ENCODE measurements around the gene DBH. TPM values are rescaled to one million over a fixed set of nuclear protein-coding genes. Genes with fewer than 3 reads are reported as not detected.
A peak's percentile ranks its signal among the peaks of the same experiment; 100 is the strongest.

The DBH gene
- total and polyA plus RNA-seq, 2 donors from 2014 or later, result 0.39 TPM; not detected in 1

DNA sequence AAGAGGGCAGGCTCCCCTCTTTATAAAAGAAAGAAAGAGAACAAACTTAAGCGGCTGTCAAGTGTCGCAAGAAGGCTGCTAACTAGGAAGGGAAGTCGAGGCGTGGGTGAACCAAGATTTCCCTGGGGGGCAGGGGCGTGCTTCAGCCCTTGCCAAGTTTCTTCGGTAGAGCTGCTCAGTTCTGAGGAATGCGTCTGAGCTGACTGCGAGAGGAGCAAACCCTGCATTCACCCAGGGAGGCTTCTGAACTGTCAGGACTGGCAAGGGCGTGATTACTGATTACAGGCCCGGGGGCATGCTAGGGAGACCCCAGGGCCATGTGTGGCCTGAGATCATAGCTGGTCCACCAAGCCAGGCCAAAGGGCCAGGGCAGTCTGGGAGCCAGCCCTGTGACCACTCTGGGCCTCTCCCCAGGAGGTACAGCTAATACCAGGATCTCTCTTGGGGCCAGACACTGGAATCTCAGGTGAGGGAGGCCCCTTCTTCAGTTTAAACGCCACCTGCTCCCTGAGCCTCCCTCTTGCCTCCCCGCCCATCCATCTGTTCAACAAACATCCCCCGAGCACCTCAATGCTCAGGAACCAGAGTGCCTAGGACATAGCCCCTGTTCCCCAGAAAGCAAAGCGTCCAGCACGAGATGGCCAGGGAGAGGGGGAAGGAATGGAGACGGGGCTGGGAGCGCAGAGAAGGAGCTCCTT lies 71.1 kb downstream of the DBH start:
- TF ChIP-seq, protein P1, sequence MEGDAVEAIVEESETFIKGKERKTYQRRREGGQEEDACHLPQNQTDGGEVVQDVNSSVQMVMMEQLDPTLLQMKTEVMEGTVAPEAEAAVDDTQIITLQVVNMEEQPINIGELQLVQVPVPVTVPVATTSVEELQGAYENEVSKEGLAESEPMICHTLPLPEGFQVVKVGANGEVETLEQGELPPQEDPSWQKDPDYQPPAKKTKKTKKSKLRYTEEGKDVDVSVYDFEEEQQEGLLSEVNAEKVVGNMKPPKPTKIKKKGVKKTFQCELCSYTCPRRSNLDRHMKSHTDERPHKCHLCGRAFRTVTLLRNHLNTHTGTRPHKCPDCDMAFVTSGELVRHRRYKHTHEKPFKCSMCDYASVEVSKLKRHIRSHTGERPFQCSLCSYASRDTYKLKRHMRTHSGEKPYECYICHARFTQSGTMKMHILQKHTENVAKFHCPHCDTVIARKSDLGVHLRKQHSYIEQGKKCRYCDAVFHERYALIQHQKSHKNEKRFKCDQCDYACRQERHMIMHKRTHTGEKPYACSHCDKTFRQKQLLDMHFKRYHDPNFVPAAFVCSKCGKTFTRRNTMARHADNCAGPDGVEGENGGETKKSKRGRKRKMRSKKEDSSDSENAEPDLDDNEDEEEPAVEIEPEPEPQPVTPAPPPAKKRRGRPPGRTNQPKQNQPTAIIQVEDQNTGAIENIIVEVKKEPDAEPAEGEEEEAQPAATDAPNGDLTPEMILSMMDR (IDR thresholded peaks at IDR 0.05; ENCODE audit: borderline replicate concordance, extremely low read depth, insufficient read depth), result no peak
- intact Hi-C loops (cut with DNase I), result no loop called here
- no peaks in the 10 kb centered on the region for H3K9me3 ChIP-seq (ENCODE audit: control insufficient read depth in 2 of 3, insufficient read depth in 1 of 3, low read length in 3 of 3)
- peak overlapping the region; percentile 48 to 74 for H3K27ac ChIP-seq (ENCODE audit: low read depth in 2 of 2, low read length in 2 of 2)
- H3K36me3 ChIP-seq (ENCODE audit: control insufficient read depth in 2 of 3, insufficient read depth in 3 of 3, low read length in 3 of 3), result no peaks in the 10 kb centered on the region
- DNase-seq, result peak in 2 of 5 donors; percentile 34 to 88
- H3K9ac ChIP-seq (ENCODE audit: low read length in 3 of 3), result no peak overlapping the region
- peaks cover 0 to 6% (median 0%) of the 10 kb centered on the region in 3 donors for H3K4me1 ChIP-seq (ENCODE audit: control insufficient read depth in 2 of 3, insufficient read depth in 2 of 3, low read depth in 1 of 3, low read length in 3 of 3)
- H3K4me3 ChIP-seq (ENCODE audit: low read length in 3 of 3), result no peak overlapping the region
- FAIRE-seq, result no peak
- no peaks in the 10 kb centered on the region for H3K27me3 ChIP-seq (ENCODE audit: control insufficient read depth, insufficient read depth, low read length)

DNA sequence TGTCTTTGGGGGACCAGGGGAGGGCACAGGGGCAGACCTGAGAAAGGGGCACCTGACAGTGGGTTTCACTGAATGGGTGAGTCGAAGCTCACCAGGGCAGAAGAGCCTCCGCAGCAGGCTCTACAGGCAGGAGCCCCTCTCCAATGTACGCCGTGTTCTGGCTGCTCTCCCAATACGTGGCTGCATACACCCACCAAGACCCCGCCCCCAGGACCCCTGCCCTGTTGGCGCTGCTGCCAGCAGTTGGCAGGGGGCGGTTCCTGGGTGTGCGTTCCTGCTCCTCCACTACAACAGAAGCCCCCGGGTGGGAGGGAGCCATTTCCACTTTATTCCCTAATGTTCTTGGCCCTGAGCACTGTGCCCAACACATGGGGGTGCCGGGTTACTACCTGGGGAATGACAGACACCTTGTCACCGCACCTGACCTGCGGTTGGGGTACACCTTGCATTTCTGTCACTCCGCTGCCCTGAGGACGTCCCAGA lies 71.6 kb downstream of the DBH start:
- TF ChIP-seq, protein P1 (IDR thresholded peaks at IDR 0.05; ENCODE audit: borderline replicate concordance, extremely low read depth, insufficient read depth), result no peak
- H3K27me3 ChIP-seq (ENCODE audit: control insufficient read depth, insufficient read depth, low read length), result no peaks in the 10 kb centered on the region
- no peaks in the 10 kb centered on the region for H3K36me3 ChIP-seq (ENCODE audit: control insufficient read depth in 2 of 3, insufficient read depth in 3 of 3, low read length in 3 of 3)
- no peaks in the 10 kb centered on the region for H3K9me3 ChIP-seq (ENCODE audit: control insufficient read depth in 2 of 3, insufficient read depth in 1 of 3, low read length in 3 of 3)
- intact Hi-C loops (cut with DNase I), result no loop called here
- FAIRE-seq (no peak), DNase-seq (peak in 2 of 5 donors; percentile 59 to 71)
- peak overlapping the region in 1 of 2 donors; percentile 74 for H3K27ac ChIP-seq (ENCODE audit: low read depth in 2 of 2, low read length in 2 of 2)
- peaks cover 0 to 9% (median 0%) of the 10 kb centered on the region in 3 donors for H3K4me1 ChIP-seq (ENCODE audit: control insufficient read depth in 2 of 3, insufficient read depth in 2 of 3, low read depth in 1 of 3, low read length in 3 of 3)
- no peak overlapping the region for H3K4me3 ChIP-seq (ENCODE audit: low read length in 3 of 3)
- no peak overlapping the region for H3K9ac ChIP-seq (ENCODE audit: low read length in 3 of 3)

DNA sequence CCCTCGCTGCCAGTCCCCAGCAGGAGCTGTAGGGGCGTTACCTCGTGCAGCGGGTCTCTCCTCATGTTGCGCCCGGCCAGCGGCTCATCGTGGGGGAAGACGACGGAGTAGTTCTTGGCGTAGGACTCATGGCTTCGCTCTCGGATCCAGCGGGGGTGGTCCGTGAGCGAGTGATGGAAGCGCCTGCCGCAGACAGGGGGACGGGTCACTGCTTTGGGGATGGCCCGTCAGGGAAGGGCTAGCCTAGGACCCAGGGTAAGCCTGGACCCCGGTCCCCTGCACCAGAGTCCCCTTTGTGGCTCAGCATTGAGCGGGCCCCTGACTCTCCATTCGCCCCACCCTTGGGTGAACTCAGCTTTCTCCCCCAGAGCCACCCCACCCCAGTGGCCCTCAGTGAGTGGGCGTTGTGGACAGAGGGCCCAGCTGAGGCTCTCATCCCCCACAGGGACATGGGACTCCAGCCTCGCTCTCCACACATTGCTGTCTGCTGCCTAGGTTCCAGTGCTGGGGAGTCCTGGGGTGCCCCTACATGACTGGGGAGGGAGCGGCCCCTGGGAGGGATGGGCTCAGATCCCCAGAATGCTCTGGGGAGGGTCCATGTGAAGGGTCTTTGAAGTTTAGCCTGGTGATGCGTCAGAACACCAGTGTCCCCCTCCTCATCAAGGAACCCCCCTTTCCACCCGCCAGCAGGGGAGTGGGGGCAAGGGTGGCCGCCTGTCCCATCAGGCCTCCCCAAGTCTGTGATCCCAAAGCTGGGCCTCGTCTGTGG lies 72.3 kb downstream of the DBH start:
- DNase-seq, result peak in 2 of 5 donors; percentile 51 to 61

More for the DNA sequence above, 72.3 kb downstream of the DBH start:
- H3K27ac ChIP-seq (ENCODE audit: low read depth in 2 of 2, low read length in 2 of 2), result no peak overlapping the region
- H3K4me3 ChIP-seq (ENCODE audit: low read length in 3 of 3), result no peak overlapping the region
- no peaks in the 10 kb centered on the region for H3K27me3 ChIP-seq (ENCODE audit: control insufficient read depth, insufficient read depth, low read length)
- TF ChIP-seq, protein P1 (IDR thresholded peaks at IDR 0.05; ENCODE audit: borderline replicate concordance, extremely low read depth, insufficient read depth), result no peak
- H3K36me3 ChIP-seq (ENCODE audit: control insufficient read depth in 2 of 3, insufficient read depth in 3 of 3, low read length in 3 of 3), result no peaks in the 10 kb centered on the region
- H3K9me3 ChIP-seq (ENCODE audit: control insufficient read depth in 2 of 3, insufficient read depth in 1 of 3, low read length in 3 of 3), result no peaks in the 10 kb centered on the region
- intact Hi-C loops (cut with DNase I), result no loop called here
- peaks cover 0 to 10% (median 0%) of the 10 kb centered on the region in 3 donors for H3K4me1 ChIP-seq (ENCODE audit: control insufficient read depth in 2 of 3, insufficient read depth in 2 of 3, low read depth in 1 of 3, low read length in 3 of 3)
- H3K9ac ChIP-seq (ENCODE audit: low read length in 3 of 3), result no peak overlapping the region
- no peak for FAIRE-seq

Other genes starting within 250 kb of the DBH start
- 17.5 TPM for gene REXO4, start 218.4 kb upstream of the DBH start, total RNA-seq
- 18.6 TPM for gene REXO4, start 218.4 kb upstream of the DBH start, polyA plus RNA-seq (ENCODE audit: insufficient read depth, low read depth, low replicate concordance)
- 3.1 TPM for gene ADAMTS13, start 214.0 kb upstream of the DBH start, total RNA-seq
- 3.6 TPM for gene ADAMTS13, start 214.0 kb upstream of the DBH start, polyA plus RNA-seq (ENCODE audit: insufficient read depth, low read depth, low replicate concordance)
- 37.3 TPM for gene CACFD1, start 176.4 kb upstream of the DBH start, total RNA-seq
- gene CACFD1, start 176.4 kb upstream of the DBH start, polyA plus RNA-seq (ENCODE audit: insufficient read depth, low read depth, low replicate concordance), result 37.8 TPM
- 5.8 TPM for gene SLC2A6, start 157.3 kb upstream of the DBH start, total RNA-seq
- gene SLC2A6, start 157.3 kb upstream of the DBH start, polyA plus RNA-seq (ENCODE audit: insufficient read depth, low read depth, low replicate concordance), result 2.5 TPM
- not detected for gene MYMK, start 111.4 kb upstream of the DBH start, total RNA-seq
- not detected for gene MYMK, start 111.4 kb upstream of the DBH start, polyA plus RNA-seq (ENCODE audit: insufficient read depth, low read depth, low replicate concordance)
- gene ADAMTSL2, start 101.7 kb upstream of the DBH start, total RNA-seq, result 32.1 TPM
- 20.0 TPM for gene ADAMTSL2, start 101.7 kb upstream of the DBH start, polyA plus RNA-seq (ENCODE audit: insufficient read depth, low read depth, low replicate concordance)
- gene FAM163B, start 27.0 kb upstream of the DBH start, total RNA-seq, result 0.54 TPM
- gene FAM163B, start 27.0 kb upstream of the DBH start, polyA plus RNA-seq (ENCODE audit: insufficient read depth, low read depth, low replicate concordance), result not detected
- gene SARDH, start 102.0 kb downstream of the DBH start, total RNA-seq, result 4.6 TPM
- gene SARDH, start 102.0 kb downstream of the DBH start, polyA plus RNA-seq (ENCODE audit: insufficient read depth, low read depth, low replicate concordance), result 12.0 TPM

All from kidney (tissue), 14 donors.